NCI-H524 (cell line): ENCODE results near the gene CREB3L2.

Source experiments
- DNase-seq, 2 experiments: peaks; one replicate each; lab custom pipeline; 2025; lab: John Stamatoyannopoulos, UW

The CREB3L2 gene

GRCh38 chr7:137951700-137952425 lies 50.0 kb downstream of the CREB3L2 start:
- DNase-seq, result no peak

GRCh38 chr7:137950967-137951366 lies 50.9 kb downstream of the CREB3L2 start:
- no peak for DNase-seq

DNA sequence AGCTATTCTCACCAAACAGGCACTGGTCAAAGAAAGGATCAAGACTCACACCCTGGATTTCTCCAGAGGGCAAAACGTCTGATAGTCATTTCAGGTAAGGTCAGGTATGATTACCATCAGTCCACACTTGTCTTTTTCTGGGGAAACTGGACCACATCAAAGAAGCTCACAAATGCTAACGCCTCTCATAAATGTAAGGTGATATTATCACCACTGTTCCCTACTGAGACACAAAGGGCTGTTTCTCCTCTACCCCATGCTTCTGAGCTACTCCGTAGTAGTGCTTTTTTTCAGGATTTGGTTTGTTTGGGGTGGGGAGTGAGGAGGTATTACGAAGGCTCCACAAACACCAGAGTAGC lies 51.6 kb downstream of the CREB3L2 start:
- DNase-seq, result no peak

DNA sequence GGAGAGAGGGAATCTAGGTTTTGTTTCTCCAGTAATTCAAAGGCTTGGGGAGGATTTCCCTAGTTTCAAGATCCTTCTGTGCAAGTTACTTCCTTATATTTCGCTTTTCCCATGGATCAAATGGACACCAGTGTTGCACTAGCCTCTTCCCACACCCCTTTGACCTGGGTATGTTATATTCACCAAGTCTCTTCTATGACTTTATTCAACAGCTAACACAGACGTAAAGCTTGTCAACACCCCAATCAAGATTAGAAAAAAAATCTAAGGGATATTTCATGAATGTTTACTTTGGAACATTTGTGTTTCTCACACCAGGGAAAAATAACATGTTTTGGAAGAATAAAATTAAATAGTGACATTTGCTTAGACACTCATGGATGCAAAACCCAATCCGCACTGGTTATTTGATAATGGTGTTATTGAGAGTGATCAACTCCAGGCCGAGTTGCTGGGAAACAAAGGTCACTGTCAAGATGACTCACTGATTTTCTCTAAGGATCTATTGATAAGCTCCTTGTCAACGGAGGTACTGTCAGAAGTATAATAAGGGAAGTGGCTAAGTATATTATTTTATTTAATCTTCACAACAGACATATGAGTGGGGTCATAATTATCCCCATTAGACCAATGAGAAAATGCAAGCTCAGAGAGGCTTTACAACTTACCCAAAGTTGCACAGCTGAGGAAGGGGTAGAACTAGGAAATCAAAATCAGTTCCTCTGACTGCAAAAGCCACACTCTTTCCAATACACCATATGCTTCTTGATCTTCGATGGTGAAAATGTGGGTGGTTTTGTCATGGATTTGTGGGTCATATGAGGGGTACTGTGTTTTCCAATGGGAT lies 52.2 kb downstream of the CREB3L2 start:
- no peak for DNase-seq

DNA sequence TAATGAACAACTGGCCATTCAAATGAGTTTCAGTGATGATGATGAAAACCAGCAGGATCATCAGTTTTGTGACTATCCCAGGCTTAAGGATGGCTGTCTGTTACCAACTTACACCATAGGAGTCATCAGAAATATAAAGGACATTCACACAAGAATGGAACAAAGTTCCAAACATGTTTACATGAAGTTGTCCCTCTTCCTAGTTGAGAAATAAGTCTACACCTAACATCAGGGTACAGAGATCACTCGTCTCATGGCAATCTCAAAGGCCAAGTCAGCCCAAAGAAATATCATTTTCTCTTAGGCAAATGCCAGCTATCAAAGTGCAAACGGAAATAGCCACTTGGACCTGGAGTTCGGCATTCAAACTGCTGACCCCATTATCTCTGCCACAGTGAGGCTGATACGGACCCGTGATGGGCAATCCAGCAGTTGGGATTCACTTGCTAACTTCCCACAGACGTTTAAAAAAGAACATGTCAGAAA lies 53.0 kb downstream of the CREB3L2 start:
- DNase-seq, result no peak

- DNase-seq, result no peak
Measured at GRCh38 chr7:137948083-137948844, 53.6 kb downstream of the CREB3L2 start.

GRCh38 chr7:137947046-137947445 lies 54.8 kb downstream of the CREB3L2 start:
- no peak for DNase-seq

DNA sequence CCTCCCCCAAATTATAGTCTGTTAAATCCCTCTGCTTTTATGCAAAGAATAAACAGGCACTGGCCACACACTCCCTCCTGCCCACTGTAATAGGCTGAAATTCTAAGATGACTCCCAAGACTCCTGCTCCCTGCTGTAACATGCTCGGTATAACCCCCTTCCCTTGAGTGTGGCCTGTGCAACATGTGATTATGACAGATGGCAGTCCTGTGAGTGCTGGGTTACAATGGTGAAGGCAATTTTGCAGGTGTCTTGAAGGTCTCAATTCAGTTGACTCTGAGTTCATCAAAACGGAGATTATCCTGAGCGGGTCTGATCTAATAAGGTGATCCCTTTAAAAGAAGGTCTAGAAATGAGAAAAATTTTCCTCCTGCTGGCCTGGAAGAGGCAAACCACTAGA lies 55.9 kb downstream of the CREB3L2 start:
- DNase-seq, result peak; percentile 85 to 93

- no peak for DNase-seq
Measured at GRCh38 chr7:137944168-137944567, 57.7 kb downstream of the CREB3L2 start.

DNA sequence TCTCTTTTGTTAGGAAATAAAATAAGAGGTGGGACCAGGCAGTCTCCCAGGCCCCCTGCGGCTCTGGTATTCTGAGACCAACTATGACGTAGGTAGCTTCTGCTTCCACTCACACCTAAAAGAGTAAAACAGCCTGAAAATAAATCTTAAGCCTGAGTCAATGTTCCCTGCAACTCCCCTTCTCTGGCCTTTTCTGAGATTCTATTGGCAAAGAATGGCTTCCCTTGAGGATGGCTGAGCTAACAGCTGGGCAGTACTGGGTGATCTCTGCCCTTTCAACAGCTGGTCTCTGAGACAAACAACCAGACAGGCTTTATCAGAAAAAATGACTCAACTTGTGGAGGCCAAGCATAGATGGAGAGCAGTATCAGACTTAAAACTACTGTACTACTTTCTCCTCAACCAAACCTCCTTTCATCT lies 58.7 kb downstream of the CREB3L2 start:
- DNase-seq, result no peak

DNA sequence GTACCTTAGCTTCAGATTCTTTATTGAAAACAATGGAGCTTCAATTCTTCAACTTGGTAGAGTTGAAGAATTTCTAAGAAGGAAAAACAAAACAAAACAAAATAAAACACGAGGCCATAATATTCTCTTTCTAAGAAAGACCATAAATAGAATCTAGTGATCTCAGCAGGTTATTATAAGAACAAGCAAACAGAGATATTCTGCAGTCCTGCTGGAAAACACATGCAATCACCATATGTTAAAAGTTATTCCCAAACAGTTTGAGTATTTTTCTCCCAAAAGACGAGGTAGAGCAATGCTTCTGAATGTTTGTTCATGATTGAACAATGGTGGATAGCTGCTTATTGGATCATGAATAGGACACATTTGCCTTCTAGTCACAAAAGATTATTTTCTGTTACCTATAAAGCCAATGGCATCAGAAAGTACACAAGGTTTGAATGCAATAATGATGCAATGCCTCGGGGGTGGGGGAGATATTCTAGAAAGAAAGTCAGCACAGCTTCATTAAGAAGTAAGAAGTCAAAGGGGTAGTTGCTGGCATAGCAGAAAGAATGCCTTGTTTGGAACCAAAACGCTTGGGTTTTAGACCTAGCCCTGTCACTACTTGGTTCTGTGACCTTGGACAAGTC lies 59.3 kb downstream of the CREB3L2 start:
- DNase-seq, result no peak

GRCh38 chr7:137940656-137941518 lies 61.0 kb downstream of the CREB3L2 start:
- DNase-seq, result no peak

DNA sequence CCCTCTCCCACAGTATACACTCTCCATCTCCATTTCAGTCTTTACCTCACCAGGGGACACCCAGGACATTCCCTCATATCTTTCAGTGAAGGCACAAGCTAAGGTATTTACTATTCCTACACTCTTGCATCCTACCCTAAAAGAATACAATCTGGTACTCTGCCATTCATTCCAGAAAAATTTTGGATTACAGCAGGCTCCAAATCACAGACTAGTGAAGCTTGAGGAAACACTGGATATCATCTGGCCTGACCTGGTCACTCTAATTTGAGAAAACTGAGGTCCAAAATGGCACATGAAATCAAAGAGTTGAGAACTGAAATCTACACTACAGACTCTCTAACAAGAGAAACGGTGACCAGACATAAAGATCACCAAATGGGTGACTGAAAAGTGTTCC lies 61.7 kb downstream of the CREB3L2 start:
- DNase-seq, result no peak

DNA sequence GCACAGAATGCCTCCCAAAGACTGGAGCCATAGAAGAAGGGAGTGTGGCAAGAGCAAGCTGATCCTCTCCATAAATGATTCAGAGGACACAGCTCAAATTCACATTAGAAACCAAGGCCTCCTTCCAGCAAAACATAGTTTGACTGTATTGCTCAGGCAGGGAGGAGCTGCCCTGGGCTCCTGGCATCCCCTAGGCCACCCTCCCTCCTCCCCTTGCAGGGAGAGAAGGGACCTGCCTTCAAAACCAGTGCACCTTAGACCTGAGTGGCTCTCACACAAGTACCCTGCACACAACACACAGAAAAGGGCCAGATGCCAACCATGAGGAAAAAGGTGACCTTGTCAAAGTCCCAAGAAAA lies 64.7 kb downstream of the CREB3L2 start:
- no peak for DNase-seq

GRCh38 chr7:137936509-137937201 lies 65.2 kb downstream of the CREB3L2 start:
- DNase-seq, result no peak

DNA sequence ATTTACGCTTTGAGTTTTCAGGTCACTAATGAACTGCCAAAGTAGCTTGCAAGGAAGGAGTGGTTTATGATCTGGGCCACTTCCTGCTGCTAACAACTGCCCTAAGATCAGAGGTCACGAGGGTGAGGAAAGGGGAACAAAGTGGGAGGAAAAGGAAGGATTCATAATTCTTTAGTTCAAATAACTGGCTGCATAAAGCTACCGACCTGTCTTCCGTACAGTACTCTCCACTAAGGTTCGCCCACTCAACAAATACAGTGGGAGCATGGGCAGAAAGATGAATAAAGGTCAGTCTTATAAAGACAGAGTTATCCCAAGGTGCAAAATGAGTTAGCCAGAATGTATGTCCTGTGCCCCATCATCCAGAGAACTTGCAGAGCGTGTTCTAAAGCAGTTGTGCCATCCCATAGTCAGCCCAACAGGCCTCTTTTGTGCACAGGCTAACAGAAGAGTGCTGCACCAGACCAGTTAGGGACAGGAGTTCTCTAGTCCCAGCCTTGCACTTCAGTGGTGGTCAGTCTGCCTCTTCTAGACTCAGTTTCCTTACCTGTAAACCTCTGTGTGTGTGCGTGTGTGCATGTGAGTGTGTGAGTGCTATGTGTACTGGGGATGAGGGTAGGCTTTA lies 65.9 kb downstream of the CREB3L2 start:
- DNase-seq, result no peak

GRCh38 chr7:137934941-137935883 lies 66.7 kb downstream of the CREB3L2 start:
- no peak for DNase-seq

GRCh38 chr7:137934176-137934826 lies 67.6 kb downstream of the CREB3L2 start:
- DNase-seq, result peak in 1 of 2 experiments; percentile 6
